LNCaP clone FGC (cell line): Measurements from ENCODE around the gene TCF25.

ENCODE experiments used
- DNase-seq: peaks from one replicate; pipeline ENCODE4 v3.0.0-alpha.2; 2011; ENCODE audit warnings: low read depth
- H3K4me3 ChIP-seq: 2 replicates; pipeline ENCODE4 v1.5.1; 2011; ENCODE audit warnings: mild to moderate bottlenecking, low read depth, low read length, control low read depth
- CTCF ChIP-seq: IDR thresholded peaks from 2 replicates; pipeline ENCODE4 v1.5.1; 2012; ENCODE audit warnings: mild to moderate bottlenecking; ENCODE audit not compliant: control insufficient read depth, insufficient read depth; ENCODE audit errors: extremely low read depth

Gene TCF25

GRCh38 chr16:89860747-89861304 is 12.6 kb upstream of the TCF25 start:
- TF ChIP-seq CTCF, result peak; percentile 95
- no peak for DNase-seq
- no peak overlapping the region for H3K4me3 ChIP-seq

DNA sequence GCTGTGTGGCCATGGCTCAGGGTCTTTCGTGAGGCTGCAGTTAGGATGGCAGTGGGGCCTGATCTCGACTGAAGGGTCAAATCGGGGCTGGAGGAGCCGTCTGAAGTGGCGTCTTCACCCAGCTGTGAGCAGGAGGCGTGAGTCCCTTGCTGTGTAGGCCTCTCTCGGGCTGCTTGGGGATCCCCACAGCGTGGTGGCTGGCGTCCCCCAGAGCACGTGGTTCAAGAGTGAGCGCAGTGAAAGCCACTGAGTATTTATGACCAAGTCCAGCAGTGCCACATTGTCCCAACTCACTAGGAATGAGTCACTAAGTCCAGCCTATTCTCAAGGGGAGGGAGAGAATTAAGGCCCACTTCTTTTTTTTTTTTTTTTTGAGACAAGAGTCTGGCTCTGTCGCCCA is 11.7 kb upstream of the TCF25 start:
- no peak for DNase-seq
- no peak for TF ChIP-seq CTCF
- no peak overlapping the region for H3K4me3 ChIP-seq

DNA sequence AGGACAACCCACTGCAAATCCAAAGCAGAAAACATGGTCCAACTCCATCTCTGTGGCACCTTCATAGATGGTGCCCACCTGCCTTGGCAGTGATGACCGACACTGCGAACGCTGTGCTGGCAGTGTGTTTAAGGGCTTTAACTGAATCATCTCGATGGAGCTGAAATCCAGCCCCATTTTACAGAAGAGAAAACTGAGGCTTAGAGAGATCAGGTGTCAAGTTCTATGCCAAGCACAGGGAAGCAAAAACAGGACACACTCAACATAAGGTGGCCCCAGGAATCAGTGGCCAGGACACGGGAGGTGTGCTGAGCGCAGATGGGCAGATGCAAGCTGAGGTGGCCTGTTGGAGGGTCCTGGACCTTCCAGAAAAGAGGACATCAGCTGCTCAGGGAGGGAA is 10.7 kb upstream of the TCF25 start:
- no peak overlapping the region for H3K4me3 ChIP-seq
- no peak for DNase-seq
- TF ChIP-seq CTCF, result no peak

DNA sequence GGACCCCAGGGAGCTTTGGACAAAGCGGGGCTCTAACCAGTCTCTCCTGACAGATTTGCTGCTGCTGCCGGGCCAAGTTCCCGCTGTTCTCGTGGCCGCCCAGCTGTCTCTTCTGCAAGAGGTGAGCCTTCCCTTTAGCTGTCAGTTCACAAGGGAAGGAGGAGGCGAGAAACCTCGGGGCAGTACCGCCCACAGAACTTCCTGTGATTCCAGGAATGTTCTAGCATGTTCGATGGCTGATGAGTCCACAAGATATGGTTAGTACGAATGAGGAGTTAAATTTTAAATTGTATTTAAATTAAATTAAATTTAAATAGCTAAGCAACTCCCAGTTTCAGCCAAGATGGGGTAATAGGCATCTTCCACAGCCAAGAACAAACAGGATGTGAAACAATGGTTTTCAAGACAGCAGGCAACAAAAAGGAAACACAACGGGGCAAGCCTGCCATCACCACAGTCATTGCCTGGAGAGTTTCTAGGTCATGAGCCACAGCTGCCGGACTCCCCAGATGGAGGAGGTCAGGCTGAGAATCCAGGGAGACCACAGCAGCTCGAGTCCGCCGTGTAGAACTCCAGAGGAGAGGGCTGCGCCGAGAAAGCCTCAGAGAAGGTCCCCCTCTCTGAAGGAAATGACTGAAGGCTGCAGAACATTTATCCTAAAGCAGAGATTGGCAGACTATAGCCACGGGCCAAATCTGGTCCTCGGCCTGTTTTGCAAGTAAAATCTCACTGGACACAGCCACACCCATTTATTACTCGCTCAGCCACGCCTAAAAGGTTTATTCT is 9.5 kb upstream of the TCF25 start:
- DNase-seq, result no peak
- no peak for TF ChIP-seq CTCF
- H3K4me3 ChIP-seq, result no peak overlapping the region

GRCh38 chr16:89864527-89864820 is 8.9 kb upstream of the TCF25 start:
- TF ChIP-seq CTCF, result no peak
- no peak overlapping the region for H3K4me3 ChIP-seq
- no peak for DNase-seq

DNA sequence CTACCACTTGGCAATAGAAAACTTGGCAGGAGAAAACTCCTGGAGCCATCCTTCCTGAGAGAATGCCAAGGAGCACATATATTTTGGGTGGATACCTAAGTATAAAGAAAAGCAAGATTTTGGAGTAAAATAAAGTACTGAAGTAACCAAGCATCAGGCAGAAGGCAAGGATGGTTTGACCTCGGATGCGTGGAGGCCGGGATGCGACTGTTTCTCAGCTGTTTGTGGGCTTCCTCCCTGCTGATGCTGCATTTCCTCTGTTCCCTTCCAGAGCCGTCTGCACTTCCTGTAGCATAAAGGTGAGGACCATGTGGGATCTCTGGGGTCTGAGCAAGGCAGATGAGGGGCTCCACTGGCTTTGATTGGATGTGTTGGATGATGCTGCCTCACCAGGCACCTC is 5.5 kb upstream of the TCF25 start:
- no peak overlapping the region for H3K4me3 ChIP-seq
- TF ChIP-seq CTCF, result no peak
- DNase-seq, result no peak

- no peak overlapping the region for H3K4me3 ChIP-seq
- no peak for TF ChIP-seq CTCF
- no peak for DNase-seq
These were observed 3.5 kb upstream of the TCF25 start for GRCh38 chr16:89869911-89870310.
